Thyroid gland (tissue), 4 donors: Measurements from ENCODE around the gene C3orf18.

Experiments
- POLR2A ChIP-seq, 2 donors: fragments of 450-650 bp; IDR thresholded peaks; one replicate each; pipeline ENCODE4 v1.6.1; 2017; ENCODE audit warnings: antibody characterized with exemption in 2 of 2, mild to moderate bottlenecking in 2 of 2, moderate library complexity in 1 of 2
- TF ChIP-seq, protein P1 (sequence below), 6 experiments: fragments of 200-600 bp in 3 of 6; fragments of 450-650 bp in 3 of 6; sonication (generic) in 3 of 6; IDR thresholded peaks; one replicate each; pipeline ENCODE4 v1.5.1; 2016 to 2019; ENCODE audit warnings: antibody characterized with exemption in 6 of 6, mild to moderate bottlenecking in 2 of 6, inconsistent platforms in 1 of 6, moderate library complexity in 1 of 6

DNA sequence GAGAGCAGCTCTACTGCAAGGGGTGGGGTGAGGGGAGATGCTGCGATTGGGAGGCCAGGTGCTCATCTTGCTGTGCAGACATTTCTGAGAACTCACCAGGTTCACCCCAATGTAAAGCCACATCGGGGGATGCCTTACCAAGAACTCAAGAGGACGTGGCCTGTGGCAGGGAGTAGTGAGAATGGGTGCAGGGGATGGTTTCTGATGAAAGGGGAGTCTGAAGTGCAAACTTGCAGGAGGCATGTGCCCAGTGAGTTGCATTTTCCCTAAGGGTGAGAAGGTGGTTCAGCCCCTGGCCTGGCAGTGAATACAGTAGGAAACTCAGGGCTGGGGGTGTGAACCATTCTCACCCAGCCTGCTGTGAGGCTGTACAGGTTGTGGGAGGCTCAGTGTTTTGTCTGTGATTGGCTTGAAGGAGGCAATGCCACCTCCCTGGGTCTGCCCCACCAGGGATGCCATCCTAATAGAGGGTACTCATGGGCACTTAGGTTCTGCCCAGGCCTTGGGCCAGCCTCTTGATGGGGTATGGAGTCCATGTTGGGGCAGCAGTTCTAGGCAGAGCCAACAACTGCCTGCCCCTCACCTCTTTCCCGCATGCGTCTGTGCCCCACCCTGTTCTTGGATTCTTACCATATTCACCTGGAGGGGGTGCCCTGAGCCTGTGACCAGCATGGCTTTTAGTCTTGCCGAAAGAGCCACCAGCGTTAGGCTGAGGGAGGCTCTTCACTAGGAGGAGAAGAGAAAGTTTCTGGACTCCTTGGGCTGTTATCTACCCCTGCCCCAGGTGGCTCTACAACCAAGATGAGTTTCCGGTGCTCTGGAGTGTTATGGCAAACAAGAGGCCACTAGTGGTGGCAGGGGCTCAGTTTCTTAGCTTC, 6.3 kb upstream of the C3orf18 start:
- TF ChIP-seq, protein P1, sequence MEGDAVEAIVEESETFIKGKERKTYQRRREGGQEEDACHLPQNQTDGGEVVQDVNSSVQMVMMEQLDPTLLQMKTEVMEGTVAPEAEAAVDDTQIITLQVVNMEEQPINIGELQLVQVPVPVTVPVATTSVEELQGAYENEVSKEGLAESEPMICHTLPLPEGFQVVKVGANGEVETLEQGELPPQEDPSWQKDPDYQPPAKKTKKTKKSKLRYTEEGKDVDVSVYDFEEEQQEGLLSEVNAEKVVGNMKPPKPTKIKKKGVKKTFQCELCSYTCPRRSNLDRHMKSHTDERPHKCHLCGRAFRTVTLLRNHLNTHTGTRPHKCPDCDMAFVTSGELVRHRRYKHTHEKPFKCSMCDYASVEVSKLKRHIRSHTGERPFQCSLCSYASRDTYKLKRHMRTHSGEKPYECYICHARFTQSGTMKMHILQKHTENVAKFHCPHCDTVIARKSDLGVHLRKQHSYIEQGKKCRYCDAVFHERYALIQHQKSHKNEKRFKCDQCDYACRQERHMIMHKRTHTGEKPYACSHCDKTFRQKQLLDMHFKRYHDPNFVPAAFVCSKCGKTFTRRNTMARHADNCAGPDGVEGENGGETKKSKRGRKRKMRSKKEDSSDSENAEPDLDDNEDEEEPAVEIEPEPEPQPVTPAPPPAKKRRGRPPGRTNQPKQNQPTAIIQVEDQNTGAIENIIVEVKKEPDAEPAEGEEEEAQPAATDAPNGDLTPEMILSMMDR (IDR thresholded peaks at IDR 0.05): no peak
- no peak for TF ChIP-seq POLR2A (IDR thresholded peaks at IDR 0.05)
